Stimulated activated CD4-positive, alpha-beta T cell treated with anti-CD3 and anti-CD28 coated beads, TNF-alpha, amount 100 ng/mL, for 48 hours (primary cell): Measurements from ENCODE around the gene CBLB.

Experiments
- DNase-seq, 3 donors: peaks; one replicate each; pipeline ENCODE4 v3.0.0-alpha.2; 2020; ENCODE audit warnings: low read depth in 3 of 3

The CBLB gene

DNA sequence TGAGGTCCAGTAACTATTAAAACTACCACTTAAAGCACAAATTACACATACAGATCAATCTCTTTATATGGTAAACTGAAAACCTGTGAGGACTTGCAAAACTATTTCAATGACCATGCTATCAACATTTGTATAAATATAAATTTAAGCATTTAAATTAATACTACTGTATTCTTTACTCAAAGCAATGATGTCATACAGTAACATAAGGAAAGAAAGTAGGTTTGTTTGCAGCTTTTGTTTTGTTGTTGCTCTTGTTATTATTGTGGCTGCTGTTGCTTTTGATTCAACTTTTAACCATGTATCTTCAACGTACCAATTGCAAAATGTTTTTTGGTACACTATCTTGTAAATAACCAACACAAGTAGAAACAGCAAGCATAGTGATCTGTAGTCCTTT lies 22.0 kb downstream of the CBLB start:
- no peak for DNase-seq

DNA sequence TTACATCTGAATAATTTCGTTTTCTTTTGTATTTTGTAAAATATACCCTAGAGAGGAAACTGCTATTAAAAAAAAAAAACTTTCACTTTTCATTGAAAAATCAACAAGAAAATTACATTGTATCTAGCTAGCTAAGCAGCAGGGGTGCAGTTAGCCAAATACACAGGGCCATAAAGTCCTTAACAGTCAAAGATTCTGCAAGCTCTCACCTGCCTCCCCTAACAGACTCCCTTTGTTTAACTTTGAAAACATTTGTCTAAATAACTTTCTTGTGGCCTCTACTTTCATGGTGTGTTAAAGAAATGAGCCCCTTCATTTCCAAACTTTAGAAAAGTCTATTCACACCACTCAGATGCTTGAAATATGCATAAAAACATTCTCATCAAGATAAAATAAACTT lies 23.3 kb downstream of the CBLB start:
- no peak for DNase-seq

DNA sequence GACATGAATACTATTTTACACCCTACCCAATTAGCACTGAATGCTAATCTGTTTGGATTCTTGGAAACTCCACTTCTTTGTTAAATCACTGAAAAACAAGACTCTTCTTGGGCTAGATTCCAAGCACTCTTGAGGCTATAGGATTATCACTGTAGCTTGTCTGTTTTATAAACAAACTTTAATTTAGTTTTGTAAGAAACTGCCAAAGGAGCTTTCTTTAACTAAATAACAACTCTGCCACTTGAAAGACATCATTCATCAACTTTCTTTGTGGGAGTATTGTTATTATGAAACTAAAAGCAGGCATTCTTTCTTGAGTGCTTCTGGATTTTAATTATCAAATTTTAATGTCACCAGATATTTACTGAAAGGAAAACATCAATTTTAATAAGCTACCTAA lies 24.1 kb downstream of the CBLB start:
- no peak for DNase-seq

GRCh38 chr3:105843994-105844393 lies 24.8 kb downstream of the CBLB start:
- DNase-seq: no peak

DNA sequence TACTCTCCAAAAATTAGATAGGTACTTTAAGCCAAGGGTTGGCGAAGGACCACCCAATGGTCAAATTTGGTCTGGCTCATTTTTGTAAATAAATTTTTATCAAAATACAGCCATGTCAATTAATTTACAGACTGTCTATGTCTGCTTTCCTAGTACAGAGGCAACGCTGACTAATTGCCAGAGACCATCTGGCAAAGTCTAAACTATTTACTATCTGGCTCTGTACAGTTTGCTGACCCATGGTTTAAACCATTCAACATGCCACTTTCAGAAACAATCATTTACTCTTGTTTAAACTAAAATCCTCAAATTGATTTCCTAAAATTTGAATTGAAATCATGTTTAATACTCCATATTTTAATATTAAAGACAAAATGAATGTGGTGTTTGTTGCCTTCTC lies 25.9 kb downstream of the CBLB start:
- DNase-seq: no peak

DNA sequence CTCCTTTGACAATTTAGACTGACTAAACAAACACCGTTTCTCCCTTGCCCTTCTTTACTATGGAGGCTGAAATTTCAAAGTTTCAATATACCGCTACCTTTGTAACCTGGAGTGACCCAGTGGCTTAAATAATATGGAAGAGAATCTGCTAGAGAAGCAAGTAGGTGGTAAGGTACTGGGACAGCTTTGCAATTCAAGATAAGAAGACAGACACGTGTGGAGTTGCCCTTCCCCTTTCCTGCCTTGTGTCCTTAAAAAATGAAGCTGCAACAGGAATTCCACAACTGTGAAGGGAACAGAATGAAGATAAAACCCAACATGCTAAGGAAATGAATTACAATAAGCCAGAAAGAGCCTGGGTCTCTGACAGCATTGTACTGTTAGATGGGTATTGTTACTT lies 26.4 kb downstream of the CBLB start:
- DNase-seq: no peak

GRCh38 chr3:105837947-105838346 lies 30.9 kb downstream of the CBLB start:
- no peak for DNase-seq

DNA sequence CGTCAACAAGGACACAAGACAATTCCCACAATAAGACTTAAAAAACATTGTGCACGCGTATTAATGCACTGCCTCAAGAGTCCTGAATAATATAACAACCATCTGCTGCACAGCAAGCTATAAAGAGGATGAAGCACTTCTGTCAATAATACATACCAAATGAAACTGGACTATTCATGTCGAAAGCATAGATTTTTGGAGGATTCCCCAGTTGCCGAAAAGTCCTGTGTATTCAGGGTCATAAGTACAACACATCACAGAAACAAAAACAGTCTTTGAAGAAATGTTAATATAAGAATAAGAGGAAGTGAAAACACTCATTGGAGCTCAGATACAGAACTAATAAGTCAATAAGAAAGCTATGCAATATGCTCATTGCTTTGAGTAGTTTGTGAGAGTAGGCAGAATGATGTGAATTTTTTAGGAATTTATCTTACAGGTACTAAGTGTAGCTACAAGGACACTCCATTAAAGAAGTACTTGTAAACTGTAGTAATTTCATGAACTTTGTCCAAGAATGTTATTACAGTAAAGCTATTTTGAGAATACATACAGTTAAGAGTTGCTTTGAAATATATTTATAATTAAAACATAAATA lies 31.6 kb downstream of the CBLB start:
- no peak for DNase-seq

GRCh38 chr3:105836533-105836932 lies 32.3 kb downstream of the CBLB start:
- DNase-seq: no peak

DNA sequence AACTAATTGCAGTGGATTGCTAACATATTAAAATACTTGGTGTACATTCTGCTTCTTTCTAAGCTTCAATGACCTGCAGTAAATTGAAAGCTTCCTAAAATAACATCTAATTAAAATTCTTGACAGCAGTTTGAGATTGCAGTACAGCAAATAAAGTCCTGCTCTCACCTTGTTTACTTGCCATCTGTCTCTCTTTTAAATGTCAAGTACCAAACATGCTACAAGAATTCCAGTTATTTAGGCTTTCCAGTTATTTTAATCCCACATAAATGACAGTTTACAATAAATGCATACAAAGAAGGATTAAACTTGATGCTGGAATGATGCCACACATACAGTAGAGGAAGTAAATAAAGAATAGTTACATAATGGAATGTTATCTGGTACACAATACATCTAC lies 33.2 kb downstream of the CBLB start:
- DNase-seq: no peak

- no peak for DNase-seq
These were observed 34.0 kb downstream of the CBLB start for GRCh38 chr3:105834768-105835167.

GRCh38 chr3:105832644-105833043 lies 36.2 kb downstream of the CBLB start:
- DNase-seq: no peak

DNA sequence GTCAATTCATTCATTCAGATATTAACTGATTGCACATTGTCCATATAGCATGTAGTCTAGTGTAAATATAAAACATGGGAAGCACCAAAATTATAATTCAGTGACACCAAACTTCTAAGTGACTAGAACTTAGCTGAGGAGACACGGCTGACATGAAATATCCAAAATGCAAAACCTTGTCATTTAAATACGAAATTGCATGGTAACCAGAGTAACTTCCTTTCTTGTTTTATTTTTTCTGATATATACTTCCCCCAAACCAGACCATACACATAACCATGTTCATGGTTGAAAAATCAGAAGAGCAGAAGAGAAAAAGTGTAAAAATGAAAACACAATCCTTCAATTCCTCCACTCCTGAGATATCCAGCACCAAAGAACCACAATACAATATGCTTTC lies 38.0 kb downstream of the CBLB start:
- no peak for DNase-seq

DNA sequence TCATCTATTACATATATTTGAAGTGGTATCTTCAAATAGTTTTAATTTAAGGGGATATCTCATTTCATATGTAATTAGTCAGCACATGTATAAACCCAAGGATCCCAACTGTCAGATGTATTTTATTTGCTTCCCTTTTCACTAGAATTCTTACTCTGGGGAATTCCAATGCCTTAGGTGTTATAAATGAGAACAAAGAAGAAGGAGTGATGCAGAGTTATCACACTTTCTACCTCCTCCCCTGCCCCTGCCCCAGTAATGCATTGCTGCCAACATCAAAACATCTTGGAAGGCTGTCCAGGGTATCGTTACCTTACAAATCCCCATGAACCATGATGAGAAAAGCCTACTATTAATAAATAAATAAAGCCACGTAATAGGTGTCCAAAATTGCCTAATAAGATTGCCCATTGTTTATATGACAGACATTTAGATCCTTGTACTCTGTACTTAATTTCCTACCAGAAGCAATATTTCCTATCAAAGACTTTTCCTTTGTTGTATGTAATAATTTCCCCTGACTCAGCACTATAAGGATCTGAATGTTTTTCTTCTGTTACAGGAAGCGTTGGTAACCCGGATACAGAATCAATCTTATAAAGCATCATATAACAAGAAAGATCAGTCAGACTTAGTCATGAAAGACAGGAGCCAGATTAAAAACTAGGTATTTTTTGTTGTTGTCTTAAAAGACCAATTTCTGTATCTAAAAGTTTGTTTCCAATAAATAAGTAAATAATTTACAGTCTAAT lies 38.8 kb downstream of the CBLB start:
- DNase-seq: no peak

DNA sequence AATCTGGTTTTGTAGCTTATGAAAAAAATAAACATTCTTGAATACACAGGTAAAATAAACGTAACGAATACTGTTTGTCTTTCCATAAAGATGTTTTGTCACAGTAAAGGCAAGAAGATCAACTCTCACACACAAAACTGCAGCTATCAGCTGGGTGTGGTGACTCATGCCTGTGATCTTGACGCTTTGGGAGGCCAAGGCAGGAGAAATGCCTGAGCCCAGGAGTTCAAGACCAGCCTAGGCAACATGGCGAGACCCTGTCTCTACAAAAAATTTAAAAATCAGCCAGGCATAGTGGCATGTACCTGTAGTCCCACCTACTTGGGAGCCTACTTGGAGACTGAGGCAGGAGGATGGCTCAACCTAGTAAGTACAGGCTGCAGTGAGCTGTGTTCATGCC lies 39.6 kb downstream of the CBLB start:
- DNase-seq: no peak

- no peak for DNase-seq
These were observed 40.1 kb downstream of the CBLB start for GRCh38 chr3:105828703-105829102.

DNA sequence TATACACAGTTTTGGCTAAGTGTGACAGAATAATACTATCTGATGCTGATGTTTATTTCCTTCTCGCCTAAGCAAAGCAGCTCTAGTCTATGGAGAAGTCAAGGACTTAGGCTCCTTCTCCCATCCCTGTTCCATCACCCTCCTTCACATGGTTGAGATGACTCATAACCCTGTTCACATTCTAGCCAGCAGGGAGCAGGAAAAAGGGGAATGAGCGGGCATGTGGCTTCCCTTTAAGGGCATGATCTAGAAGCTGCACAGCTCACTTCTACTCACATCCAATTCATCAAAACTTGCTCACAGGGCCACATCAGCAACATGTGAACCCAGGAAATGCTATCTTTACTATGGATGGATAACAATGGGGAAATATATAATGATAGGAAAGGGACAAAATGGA lies 40.9 kb downstream of the CBLB start:
- no peak for DNase-seq

DNA sequence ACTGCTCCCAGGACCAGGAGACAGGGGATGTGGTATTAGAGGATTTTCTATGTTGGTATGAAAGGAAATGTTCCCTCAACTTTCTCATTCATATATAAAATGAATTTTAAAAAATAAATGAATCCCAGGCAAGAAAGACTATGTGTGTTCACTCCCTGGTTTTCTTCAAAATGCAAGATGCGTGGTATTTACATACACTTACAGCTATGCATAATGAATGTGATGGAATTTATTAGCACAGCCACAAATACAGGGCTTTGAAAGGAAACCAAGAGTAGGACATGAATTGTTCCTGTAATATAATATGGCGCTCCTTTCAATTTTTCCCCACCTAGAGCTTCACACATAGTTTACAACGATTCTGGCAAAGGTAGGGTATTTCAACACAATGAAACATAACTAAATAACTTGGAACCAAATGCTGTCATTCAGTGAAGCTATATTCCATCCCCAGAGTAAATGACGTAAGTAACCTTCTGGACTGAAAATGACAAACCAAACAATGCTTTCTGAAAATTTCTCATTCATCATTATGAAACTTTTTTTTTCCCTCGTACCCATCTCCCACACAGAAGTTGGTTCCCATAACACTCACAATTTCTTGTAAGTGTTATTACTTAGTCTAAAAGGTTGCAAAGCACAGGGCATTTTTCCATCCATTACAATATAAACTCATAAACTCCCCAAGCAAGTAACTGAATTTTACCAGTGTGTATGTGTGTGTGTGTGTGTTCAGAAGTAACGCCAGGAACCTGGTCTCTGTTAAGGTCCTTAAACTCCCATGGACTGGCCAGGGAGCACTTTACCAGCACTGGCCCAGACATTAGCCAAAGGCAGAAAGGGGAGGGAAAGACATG lies 41.8 kb downstream of the CBLB start:
- no peak for DNase-seq

DNA sequence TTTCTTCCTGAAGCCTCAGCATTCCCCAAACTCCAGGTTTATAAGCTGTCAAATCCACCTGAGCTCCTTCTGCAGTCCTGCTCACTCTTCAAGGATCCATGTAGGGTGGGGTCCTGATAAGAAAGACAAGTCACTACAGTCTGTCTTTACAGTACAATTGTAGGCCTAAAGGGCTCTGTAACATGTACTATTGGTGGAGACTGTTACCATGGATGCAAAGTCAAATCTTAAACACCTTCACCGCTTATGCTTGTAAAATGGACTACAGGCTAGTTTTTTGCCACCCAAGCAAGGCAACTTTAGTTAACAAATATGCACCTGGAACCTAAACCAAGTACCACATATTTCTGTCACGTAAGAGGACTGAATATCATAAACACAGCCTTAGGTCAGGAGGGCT lies 44.7 kb downstream of the CBLB start:
- DNase-seq: no peak

DNA sequence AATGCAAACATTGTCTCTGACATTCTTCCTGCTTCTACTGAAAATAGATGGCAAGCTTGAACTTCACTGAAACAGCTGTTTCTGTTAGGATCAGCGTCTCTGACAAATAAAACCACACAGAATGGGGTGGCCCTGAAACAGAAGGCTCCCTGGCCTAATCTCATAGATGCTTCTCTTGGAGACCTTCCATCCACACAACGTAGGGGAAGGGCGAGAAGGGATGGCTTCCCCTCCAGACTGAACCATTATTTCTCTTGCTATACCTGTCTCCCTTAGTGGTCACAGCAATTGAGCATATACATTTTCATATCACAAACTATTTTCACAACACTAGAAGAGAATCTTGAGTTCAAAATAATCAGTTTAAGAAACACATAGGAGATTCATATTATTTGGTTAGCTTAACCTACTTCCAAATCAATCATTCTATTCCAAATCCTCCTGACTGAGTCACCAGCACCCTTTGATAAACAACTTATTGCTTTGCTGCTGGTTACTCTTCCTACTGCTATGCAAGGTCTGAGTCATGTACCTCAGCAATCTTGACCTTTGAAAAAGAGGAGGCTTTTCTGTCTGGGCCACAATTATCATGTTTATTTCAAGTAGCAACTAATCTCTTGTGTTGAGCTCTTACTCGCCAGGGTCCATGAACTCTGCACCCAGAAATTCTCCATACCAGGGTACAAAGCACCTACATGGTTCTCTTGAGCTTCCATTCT lies 45.5 kb downstream of the CBLB start:
- DNase-seq: no peak

DNA sequence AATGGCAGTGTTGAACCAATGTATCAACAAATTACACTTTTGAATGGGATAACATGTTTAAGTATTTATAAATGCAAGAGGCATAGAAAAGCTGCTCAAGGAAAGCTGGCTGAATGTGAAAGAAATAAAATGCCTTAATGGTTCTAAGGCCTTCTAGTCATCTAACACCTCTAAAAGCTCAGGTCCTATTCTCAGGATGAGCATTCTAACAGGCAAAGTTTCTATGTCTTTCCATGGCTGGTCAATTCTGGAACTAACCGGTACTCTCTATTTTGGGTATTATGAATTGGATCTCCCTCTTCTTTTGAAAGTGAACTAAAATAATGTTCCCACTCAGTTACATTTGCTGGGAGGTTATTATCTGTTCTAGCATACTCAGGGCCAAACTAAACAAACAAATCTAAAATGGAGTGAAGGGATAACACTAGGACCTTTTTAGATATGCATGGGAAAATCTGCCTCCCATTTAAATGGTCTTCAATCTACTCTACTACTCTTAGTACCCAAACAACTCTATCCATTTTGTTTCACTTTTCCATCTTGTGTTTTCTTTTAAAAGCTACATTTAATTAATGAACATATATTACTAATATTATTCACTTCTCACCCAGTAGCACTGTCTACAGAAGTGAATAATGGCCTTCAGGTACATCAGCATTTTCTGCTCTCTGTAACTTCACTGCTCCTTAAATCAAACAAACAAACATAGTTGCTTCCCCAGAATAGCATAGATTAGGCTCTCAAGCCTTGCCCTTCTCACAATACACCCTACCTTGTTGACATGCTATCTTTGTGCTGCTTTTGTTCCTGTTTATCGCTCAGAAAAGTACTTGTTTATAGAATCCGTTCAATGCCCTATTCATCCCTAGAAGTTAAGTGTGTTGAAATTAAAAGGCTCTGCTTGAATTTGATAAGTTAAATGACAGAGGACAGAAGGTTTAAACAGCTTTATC lies 46.4 kb downstream of the CBLB start:
- no peak for DNase-seq
